LNCaP clone FGC (cell line): ENCODE measurements around the gene PRKAR1B.

Experiments used
- DNase-seq: peaks from one replicate; pipeline ENCODE4 v3.0.0-alpha.2; 2011; ENCODE audit warnings: low read depth
- H3K4me3 ChIP-seq: 2 replicates; pipeline ENCODE4 v1.5.1; 2011; ENCODE audit warnings: mild to moderate bottlenecking, low read depth, low read length, control low read depth
- TF ChIP-seq, protein P1 (sequence below): IDR thresholded peaks from 2 replicates; pipeline ENCODE4 v1.5.1; 2012; ENCODE audit warnings: mild to moderate bottlenecking; ENCODE audit not compliant: control insufficient read depth, insufficient read depth; ENCODE audit errors: extremely low read depth

PRKAR1B gene

DNA sequence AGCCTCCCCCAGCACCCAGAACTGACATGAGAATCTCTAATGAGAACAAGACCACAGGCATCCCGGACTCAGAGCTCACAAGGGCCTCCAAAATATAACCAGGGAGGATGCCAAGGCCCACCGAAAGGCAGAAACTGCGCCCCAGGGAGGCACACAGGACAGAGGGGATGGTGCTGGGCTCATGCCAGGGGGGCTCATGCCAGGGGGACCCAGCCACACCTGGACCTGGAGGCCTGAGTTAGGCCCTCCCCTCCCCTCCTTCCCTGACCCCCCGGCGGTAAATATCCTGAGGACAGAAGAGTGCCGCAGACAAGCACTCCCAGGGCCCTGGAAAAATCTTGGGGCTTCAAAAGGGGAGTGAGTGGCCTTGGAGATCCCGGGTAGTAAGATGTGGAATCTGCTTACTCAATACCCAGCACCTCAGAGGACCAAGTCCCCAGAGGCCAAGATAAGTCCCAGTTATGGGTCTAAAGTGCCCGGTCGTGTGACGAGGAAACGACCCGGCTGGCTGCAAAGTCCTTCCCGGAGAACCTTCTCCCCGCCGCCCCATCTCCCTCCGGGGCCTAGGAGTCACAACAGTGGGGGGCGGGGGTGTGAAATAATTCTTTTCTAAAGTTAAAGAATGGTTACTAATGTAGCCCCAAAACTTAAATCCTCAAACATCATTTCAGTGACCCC lies 219.3 kb downstream of the PRKAR1B start:
- H3K4me3 ChIP-seq = no peak overlapping the region
- DNase-seq = no peak
- TF ChIP-seq, protein P1, sequence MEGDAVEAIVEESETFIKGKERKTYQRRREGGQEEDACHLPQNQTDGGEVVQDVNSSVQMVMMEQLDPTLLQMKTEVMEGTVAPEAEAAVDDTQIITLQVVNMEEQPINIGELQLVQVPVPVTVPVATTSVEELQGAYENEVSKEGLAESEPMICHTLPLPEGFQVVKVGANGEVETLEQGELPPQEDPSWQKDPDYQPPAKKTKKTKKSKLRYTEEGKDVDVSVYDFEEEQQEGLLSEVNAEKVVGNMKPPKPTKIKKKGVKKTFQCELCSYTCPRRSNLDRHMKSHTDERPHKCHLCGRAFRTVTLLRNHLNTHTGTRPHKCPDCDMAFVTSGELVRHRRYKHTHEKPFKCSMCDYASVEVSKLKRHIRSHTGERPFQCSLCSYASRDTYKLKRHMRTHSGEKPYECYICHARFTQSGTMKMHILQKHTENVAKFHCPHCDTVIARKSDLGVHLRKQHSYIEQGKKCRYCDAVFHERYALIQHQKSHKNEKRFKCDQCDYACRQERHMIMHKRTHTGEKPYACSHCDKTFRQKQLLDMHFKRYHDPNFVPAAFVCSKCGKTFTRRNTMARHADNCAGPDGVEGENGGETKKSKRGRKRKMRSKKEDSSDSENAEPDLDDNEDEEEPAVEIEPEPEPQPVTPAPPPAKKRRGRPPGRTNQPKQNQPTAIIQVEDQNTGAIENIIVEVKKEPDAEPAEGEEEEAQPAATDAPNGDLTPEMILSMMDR = no peak

DNA sequence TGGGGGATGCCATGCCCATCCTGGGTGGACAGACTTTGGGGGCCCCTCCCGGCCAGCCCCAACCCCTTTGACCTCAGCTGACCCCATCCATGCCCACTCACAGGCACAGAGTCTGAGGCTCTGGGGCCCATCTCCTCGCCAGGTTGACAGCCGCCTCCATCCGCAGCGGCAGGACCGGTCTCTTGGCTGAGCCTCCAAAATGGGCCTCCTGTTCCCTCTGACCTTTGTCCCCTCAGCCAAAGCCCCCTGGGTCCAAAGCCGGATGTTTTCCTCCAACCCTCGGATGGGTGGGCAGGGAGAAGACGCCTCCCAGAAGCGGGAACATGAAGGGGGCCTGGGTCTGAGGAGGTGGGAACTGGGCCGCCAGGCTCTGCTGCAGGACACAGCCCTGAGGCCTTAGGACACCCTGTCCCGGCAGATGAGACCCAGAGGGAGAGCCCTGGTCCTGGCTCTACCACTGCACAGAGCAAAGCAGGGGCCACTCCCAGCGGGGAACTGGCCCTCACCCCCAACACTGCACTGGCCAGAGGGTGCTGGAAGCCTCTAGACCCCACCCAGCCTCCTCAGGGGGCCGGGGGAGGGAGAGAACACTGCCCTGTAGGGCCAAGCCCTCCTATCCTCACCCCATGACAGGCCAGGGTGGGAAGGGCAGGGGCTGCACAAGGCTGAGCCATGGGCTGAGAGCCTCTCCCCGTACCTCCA lies 220.0 kb downstream of the PRKAR1B start:
- DNase-seq = no peak
- TF ChIP-seq, protein P1 = no peak
- no peak overlapping the region for H3K4me3 ChIP-seq

DNA sequence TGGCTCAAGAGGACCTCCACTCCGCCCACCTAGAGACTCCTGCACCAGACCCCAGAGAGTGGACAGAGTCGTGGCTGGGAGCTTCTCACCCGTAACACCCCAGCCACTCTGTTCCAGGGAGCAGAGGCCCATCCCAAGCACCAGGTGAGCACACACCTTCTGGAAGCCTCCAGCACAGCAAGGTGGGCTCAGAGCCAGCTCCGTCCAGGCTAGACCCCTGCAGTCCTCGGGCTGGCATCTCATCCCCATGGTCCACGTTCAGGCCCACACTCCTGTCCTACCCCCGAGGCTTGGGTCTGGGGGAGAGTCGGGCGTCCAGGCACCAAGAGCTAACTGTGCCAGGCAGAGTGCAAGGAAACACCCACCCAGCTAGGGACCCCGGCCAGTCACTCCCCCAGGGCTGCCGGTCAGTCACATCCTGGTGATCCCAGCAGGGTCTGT lies 220.7 kb downstream of the PRKAR1B start:
- no peak for DNase-seq
- no peak overlapping the region for H3K4me3 ChIP-seq
- TF ChIP-seq, protein P1 = no peak

DNA sequence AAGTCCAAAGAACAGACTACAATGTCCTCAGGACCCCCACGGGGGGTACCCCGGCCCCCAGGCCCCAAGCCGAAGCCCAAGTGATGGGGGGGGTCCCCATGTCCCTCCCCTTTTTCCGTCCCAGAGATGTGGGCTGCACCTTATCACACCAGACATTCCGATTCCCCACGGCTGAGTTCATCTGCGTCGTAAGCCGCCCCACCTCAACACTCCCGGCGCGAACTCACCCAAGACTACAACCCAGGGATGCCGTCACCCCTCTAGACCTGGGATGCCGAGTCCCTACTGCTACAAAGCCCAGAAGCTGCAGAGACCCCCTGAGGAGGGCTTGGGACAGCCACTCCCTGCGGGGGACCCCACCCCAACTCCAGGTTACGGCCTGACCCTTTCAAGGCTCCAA lies 221.9 kb downstream of the PRKAR1B start:
- no peak for DNase-seq
- TF ChIP-seq, protein P1 = no peak
- no peak overlapping the region for H3K4me3 ChIP-seq

DNA sequence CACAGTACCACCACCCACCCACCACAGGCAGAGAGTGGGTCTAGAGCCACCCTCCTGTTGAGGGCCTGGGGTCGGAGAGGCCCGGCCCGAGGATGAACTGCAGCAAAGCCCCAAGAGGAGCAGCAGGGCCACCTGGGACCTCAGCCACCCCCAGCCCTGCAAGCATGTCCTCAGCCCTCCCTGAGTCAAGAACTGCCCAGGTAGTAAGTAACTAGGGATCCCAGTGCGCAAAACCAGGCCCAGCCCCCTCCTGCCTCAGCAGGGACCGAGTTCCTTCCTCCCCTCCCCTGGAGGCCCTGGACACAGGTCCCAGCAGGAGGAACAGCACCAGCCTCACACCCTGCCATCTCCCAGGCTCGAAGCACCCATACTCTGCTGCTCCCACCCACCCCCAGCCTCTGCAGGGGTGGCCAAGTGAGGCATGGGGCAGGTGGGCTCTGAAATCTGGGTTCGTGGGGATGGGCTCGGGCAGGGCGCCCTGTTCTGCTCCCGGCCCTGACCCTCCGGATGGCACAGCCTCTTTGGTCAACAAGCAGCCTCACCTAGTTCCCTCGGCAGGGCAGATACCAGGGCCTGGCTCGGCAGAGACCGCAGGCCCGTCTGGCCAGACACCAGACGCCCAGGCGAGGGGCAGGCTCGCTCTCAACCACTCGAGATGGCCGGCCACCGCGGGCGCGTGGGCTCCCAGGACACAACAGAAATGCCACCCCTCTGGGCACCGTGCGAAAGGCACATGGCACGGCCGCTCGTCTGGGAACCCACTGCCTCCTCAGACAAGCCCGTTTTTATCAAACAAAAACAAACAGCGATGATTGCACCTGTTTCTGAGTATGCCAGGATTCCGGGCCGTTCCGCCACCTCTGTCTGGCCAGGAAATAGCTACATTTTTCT lies 222.6 kb downstream of the PRKAR1B start:
- DNase-seq = no peak
- TF ChIP-seq, protein P1 = no peak
- no peak overlapping the region for H3K4me3 ChIP-seq

DNA sequence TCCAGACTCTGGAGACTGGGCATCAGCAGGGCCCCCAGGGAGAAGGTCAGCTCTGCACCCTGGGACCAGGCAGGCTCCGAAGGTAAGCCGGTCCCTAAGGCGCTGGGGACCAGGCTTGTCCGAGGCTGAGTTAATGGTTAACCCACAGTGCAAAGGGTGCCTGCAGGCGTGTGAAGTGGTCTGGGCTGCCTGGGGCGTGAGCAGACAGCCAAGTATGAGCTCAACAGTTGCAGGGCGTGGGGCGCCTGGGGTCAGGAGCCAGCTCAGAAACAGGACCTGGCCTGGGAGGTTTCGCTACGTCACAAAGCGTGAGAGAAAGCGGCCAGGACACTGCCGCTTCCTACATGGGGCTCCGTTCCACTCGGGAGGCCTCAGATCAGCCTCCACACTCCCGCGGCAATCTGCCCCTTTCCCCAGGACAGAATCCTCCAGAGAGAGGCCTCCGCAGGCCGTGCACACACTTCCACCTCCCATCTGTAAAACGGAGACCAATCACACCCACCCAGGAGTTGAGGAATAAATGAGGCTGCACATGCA lies 223.4 kb downstream of the PRKAR1B start:
- TF ChIP-seq, protein P1 = no peak
- DNase-seq = no peak
- no peak overlapping the region for H3K4me3 ChIP-seq
